ENCODE results near the gene REXO4. TPM values are rescaled to one million over a fixed set of nuclear protein-coding genes. Genes with fewer than 3 reads are reported as not detected.
"Not testable (repeated sequence)": the region's sequence is repeated elsewhere in the genome, so short reads cannot be mapped to it uniquely, and the experiment has no call there.

The REXO4 gene
- total RNA-seq, 1 experiment from 2014 or later: 30.7 TPM

- no peak for DNase-seq (ENCODE audit: low spot score)
Measured at GRCh38 chr9:133387680-133388079, 30.1 kb downstream of the REXO4 start.

GRCh38 chr9:133386338-133386737 lies 31.5 kb downstream of the REXO4 start:
- DNase-seq (ENCODE audit: low spot score): no peak

- DNase-seq (ENCODE audit: low spot score): no peak
Measured at GRCh38 chr9:133385452-133385851, 32.4 kb downstream of the REXO4 start.

GRCh38 chr9:133384736-133385321 lies 33.0 kb downstream of the REXO4 start:
- DNase-seq (ENCODE audit: low spot score): no peak

GRCh38 chr9:133383438-133383837 lies 34.4 kb downstream of the REXO4 start:
- no peak for DNase-seq (ENCODE audit: low spot score)

- DNase-seq (ENCODE audit: low spot score): no peak
Measured at GRCh38 chr9:133382507-133383141, 35.2 kb downstream of the REXO4 start.

- no peak for DNase-seq (ENCODE audit: low spot score)
Measured at GRCh38 chr9:133380734-133381133, 37.1 kb downstream of the REXO4 start.

GRCh38 chr9:133379153-133380086 lies 38.4 kb downstream of the REXO4 start:
- no peak for DNase-seq (ENCODE audit: low spot score)

- no peak for DNase-seq (ENCODE audit: low spot score)
Measured at GRCh38 chr9:133378408-133378962, 39.3 kb downstream of the REXO4 start.

GRCh38 chr9:133377721-133378216 lies 40.0 kb downstream of the REXO4 start:
- peak; percentile 50 for DNase-seq (ENCODE audit: low spot score)

GRCh38 chr9:133377280-133377679 lies 40.5 kb downstream of the REXO4 start:
- not testable (repeated sequence) for DNase-seq (ENCODE audit: low spot score)

GRCh38 chr9:133375724-133376654 lies 41.8 kb downstream of the REXO4 start, which contains the start of the genes STKLD1 and SURF4:
Gene STKLD1, plus strand, starts transcription at chr9:133376366. Its CDS starts 108 bp downstream, at chr9:133376474.
Gene SURF4, minus strand, starts transcription at chr9:133376060. Its CDS starts 91 bp downstream, at chr9:133375969.
- DNase-seq (ENCODE audit: low spot score): peak; percentile 95

GRCh38 chr9:133375116-133375723 lies 42.6 kb downstream of the REXO4 start:
- peak; percentile 65 for DNase-seq (ENCODE audit: low spot score)

- no peak for DNase-seq (ENCODE audit: low spot score)
Measured at GRCh38 chr9:133374612-133375115, 43.1 kb downstream of the REXO4 start.

- no peak for DNase-seq (ENCODE audit: low spot score)
Measured at GRCh38 chr9:133372144-133372543, 45.7 kb downstream of the REXO4 start.

- no peak for DNase-seq (ENCODE audit: low spot score)
Measured at GRCh38 chr9:133371261-133371711, 46.5 kb downstream of the REXO4 start.

GRCh38 chr9:133370685-133371084 lies 47.1 kb downstream of the REXO4 start:
- DNase-seq (ENCODE audit: low spot score): no peak

GRCh38 chr9:133369933-133370332 lies 47.9 kb downstream of the REXO4 start:
- no peak for DNase-seq (ENCODE audit: low spot score)

- DNase-seq (ENCODE audit: low spot score): no peak
Measured at GRCh38 chr9:133369422-133369821, 48.4 kb downstream of the REXO4 start.
